ENCODE data around the gene FBXW12.

The FBXW12 gene

GRCh38 chr3:48426401-48426909 is 54.4 kb downstream of the FBXW12 start:
- H3K4me3 ChIP-seq (ENCODE audit: low read length), result no peak overlapping the region
- DNase-seq (ENCODE audit: low read depth), result no peak
- no peak for TF ChIP-seq CTCF (conservative IDR thresholded peaks at IDR 0.05; ENCODE audit: low read length)

DNA sequence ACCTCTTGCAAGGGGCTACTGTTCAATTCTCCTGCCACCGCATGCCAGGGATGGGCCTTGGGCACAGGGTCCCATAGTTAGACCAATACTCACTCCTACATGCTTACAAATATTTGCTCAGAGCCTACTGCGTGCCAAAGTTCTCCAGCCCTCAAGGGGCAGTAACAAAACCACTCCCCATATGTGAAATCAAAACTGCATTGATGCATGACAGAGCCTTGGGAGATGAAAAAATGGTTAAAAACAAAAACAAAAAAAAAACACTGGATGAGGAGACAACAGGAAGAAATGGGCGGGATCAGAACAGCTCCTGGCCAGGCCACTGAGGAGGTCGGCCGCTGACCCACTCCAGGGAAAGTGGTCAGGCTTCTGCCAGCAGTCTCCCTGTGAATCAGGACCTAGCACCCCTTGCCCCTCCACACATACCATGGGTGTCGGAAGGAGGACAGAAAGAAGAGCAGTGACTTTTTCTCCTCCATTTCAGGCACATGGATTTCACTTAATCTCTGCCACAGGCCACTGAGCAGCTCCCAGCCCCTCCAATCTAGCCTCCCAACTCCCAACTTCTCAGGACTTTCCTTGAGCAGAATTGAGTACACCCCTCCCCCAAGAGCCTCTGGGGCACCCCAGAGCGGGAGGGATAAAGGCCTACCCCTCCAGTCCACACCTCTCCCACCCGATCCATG is 55.1 kb downstream of the FBXW12 start:
- peak; percentile 31 for DNase-seq (ENCODE audit: low read depth)
- H3K4me3 ChIP-seq (ENCODE audit: low read length), result peak overlapping the region; percentile 68
- no peak for TF ChIP-seq CTCF (conservative IDR thresholded peaks at IDR 0.05; ENCODE audit: low read length)

DNA sequence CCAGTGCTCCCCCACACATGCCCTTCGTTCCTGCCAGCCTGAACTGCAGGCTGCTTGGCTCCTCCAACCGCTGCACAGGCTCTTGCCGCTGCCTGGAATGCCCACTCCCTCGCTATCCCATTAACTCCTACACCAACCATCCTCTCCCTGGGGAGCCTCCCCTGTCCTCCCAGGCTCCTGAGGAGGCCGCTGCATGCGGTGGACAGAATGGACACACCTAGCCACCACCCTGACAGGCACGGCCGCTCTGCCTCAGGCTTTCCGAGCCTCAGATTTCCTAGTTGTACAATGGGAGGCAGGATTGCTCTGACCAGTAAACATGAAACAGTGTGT is 55.6 kb downstream of the FBXW12 start:
- no peak for TF ChIP-seq CTCF (conservative IDR thresholded peaks at IDR 0.05; ENCODE audit: low read length)
- no peak for DNase-seq (ENCODE audit: low read depth)
- peak overlapping the region; percentile 68 for H3K4me3 ChIP-seq (ENCODE audit: low read length)

DNA sequence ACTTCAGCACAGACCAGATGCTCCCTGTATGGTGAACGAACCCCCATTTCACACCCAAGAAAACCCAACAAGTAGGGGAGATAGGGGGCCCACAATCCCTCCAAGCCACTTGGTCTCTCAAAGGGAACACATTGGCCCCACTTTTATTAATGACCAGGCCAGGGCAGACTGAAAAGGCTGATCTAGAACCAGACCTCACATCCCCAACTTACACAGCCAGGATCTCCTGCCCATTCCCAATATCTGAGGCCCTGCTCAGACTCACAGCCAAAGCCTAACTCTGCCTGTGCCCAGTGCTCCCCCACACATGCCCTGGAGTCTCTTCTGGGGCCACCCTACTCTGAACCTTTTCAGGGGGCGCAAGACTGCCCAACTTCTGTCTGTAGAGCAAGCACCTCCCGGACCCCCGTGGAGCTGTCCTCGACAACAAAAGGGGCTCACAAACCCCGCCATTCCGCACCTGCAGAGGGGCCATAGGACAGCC is 56.1 kb downstream of the FBXW12 start:
- H3K4me3 ChIP-seq (ENCODE audit: low read length), result peak overlapping the region; percentile 68
- TF ChIP-seq CTCF (conservative IDR thresholded peaks at IDR 0.05; ENCODE audit: low read length), result no peak
- DNase-seq (ENCODE audit: low read depth), result no peak

- peak overlapping the region; percentile 68 for H3K4me3 ChIP-seq (ENCODE audit: low read length)
- no peak for TF ChIP-seq CTCF (conservative IDR thresholded peaks at IDR 0.05; ENCODE audit: low read length)
- DNase-seq (ENCODE audit: low read depth), result no peak
Observed at GRCh38 chr3:48428572-48429316, 56.7 kb downstream of the FBXW12 start.

DNA sequence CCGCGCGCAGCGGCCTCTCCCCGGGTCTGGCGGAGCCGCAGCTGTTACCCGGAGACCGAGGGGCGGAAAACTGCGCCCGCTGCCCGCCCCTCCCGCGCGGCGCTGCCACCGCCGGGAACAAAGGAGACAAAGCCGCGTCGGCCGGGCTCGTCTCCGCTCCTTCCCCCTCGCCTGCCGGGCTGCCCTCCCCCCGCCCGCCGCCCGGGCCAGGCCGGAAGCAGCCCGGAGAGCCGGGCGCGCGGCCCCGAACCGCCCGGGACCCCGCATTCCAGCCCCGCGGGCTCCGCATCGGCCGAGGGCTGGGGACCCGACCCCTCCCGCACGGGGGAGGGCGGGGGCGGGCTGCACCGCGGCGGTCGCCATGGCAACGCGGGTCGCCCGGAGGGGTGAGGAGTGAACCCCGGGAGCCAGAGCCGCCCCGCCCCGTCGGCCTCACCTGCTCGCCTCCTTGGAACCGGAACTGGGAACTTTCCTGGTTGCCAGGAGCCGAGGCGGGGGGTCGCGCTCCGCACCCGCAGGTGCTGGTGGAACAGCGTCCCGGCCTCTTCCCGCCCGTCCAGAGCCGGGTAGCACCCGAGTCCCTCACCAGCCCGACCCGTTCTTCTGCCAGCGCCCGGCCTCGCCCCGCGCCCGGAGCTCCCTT is 57.4 kb downstream of the FBXW12 start:
- peak; percentile 19 for DNase-seq (ENCODE audit: low read depth)
- peak overlapping the region; percentile 68 for H3K4me3 ChIP-seq (ENCODE audit: low read length)
- no peak for TF ChIP-seq CTCF (conservative IDR thresholded peaks at IDR 0.05; ENCODE audit: low read length)
